Stomach (tissue), 4 donors: ENCODE data around the gene TP53I13.

ENCODE experiments used
- CTCF ChIP-seq, 7 experiments: fragments of 450-650 bp in 4 of 7; fragments of 200-600 bp in 3 of 7; sonication (generic) in 3 of 7; IDR thresholded peaks; one replicate each; pipeline ENCODE4 v1.5.1; 2016 to 2019; ENCODE audit warnings: antibody characterized with exemption in 7 of 7, control low read depth in 2 of 7, mild to moderate bottlenecking in 1 of 7
- POLR2A ChIP-seq, 4 donors: fragments of 450-650 bp; IDR thresholded peaks; one replicate each; pipeline ENCODE4 v1.6.1; 2016; ENCODE audit warnings: antibody characterized with exemption in 4 of 4, control low read depth in 2 of 4, mild to moderate bottlenecking in 1 of 4, moderate library complexity in 1 of 4

- TF ChIP-seq CTCF (IDR thresholded peaks at IDR 0.05) = no peak
- TF ChIP-seq POLR2A (IDR thresholded peaks at IDR 0.05) = no peak
These were observed 29.1 kb downstream of the TP53I13 start for GRCh38 chr17:29597361-29598172.
